ENCODE results near the gene PPP5C.
"Not testable (repeated sequence)": the region's sequence is repeated elsewhere in the genome, so short reads cannot be mapped to it uniquely, and the experiment has no call there.

The PPP5C gene

DNA sequence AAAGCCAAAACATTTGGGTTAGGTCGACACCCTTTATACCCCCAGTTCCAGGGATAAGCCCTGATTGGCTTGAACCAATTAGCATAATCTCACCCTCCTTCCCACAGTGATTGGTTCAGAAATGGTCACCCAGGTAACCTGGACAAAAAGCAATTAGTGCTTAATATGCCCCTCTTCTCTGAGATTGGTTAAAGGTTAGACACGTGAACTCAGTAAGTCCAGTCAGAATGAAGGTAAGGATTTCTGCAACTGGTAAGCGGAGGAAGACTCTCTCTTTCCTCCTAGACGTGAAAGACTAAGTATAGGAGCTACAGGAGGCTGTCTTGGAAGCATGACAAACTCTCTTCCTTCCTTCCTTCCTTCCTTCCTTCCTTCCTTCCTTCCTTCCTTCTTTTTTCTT is 83.1 kb downstream of the PPP5C start:
- no peak for DNase-seq (ENCODE audit: low read depth)

GRCh38 chr19:46431824-46432223 is 84.9 kb downstream of the PPP5C start:
- TF ChIP-seq CTCF (conservative IDR thresholded peaks at IDR 0.05; ENCODE audit: low read depth, low read length) = peak; percentile 35
- no peak for DNase-seq (ENCODE audit: low read depth)
- no peak overlapping the region for H3K4me3 ChIP-seq (ENCODE audit: low read length)

More for the DNA sequence above, 83.1 kb downstream of the PPP5C start:
- TF ChIP-seq CTCF (conservative IDR thresholded peaks at IDR 0.05; ENCODE audit: low read depth, low read length) = no peak
- H3K4me3 ChIP-seq (ENCODE audit: low read length) = no peak overlapping the region

GRCh38 chr19:46433470-46433869 is 86.6 kb downstream of the PPP5C start:
- not testable (repeated sequence) for H3K4me3 ChIP-seq (ENCODE audit: low read length); DNase-seq (ENCODE audit: low read depth)

DNA sequence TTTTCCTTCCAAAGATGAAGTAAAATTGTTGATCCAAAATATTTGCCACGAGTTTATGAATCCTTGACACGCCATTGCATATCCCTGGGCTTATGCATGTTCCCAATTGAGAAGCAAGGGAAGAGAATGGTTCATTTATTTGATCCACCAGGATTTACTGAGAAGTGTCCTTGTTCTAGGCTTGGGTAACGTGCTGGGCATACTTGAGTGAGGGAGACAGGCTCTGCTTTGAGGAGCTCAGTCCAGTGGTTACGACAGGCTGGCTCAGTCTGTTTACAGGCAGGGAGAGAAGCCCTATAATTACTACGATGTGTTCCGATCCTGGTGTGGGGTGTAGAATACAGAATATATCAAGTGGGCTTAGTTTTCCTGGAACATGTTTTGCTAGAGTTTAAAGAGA is 88.1 kb downstream of the PPP5C start:
- no peak for TF ChIP-seq CTCF (conservative IDR thresholded peaks at IDR 0.05; ENCODE audit: low read depth, low read length)
- no peak overlapping the region for H3K4me3 ChIP-seq (ENCODE audit: low read length)
- no peak for DNase-seq (ENCODE audit: low read depth)

DNA sequence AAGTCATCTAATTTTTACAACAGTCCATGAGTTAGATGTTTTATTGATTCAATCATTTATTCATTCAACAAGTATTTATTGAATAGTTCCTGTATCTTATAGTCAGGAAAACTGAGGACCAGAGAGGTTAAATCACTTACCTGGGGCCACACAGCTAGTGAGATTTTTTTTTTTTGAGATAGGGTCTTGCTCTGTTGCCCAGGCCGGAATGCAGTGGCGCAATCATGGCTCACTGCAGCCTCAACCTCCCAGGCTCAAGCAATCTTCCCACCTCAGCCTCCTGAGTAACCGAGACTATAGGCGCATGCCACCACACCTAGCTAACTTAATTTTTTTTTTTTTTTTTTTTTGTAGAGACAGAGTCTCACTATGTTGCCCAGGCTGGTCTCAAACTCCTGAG is 88.8 kb downstream of the PPP5C start:
- not testable (repeated sequence) for H3K4me3 ChIP-seq (ENCODE audit: low read length); DNase-seq (ENCODE audit: low read depth)

Measured in retinal pigment epithelial cell (primary cell).